ENCODE measurements around the gene DST.

DST gene

DNA sequence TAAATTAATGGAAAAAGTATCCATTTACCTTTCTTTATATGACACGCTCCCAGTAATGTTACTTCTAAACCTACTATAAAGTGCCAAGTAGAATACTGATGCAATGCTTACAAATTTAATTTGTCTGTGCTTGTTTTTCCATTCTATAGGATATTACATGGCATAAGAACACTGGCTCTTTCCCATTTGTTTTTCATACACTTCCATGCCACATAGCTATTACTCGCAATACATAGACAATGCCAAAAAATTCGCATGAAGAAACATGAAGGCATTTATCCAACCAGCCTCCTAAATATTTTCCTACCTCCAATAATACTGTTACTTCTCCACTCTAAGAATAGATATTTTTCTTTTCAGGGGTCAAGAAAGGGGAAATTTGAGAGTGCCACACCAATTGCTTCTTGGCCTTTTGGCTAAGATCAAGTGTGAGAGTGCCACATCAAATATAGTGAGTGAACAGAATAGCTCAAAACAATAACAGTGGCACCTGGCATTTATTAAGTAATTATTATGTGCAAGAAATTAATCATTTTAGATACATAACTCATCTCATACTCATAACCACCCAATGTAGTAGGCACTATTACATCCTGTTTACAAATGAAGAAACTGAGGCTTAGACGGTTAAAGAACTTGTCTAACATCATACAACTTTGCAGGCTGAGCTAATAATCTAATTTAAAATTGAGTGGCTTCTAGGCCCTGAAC is 845 bp upstream of the DST start:
- POLR2A ChIA-PET = no interaction called here
- TF ChIP-seq, protein P1, sequence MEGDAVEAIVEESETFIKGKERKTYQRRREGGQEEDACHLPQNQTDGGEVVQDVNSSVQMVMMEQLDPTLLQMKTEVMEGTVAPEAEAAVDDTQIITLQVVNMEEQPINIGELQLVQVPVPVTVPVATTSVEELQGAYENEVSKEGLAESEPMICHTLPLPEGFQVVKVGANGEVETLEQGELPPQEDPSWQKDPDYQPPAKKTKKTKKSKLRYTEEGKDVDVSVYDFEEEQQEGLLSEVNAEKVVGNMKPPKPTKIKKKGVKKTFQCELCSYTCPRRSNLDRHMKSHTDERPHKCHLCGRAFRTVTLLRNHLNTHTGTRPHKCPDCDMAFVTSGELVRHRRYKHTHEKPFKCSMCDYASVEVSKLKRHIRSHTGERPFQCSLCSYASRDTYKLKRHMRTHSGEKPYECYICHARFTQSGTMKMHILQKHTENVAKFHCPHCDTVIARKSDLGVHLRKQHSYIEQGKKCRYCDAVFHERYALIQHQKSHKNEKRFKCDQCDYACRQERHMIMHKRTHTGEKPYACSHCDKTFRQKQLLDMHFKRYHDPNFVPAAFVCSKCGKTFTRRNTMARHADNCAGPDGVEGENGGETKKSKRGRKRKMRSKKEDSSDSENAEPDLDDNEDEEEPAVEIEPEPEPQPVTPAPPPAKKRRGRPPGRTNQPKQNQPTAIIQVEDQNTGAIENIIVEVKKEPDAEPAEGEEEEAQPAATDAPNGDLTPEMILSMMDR (IDR thresholded peaks at IDR 0.05; ENCODE audit: control extremely low read depth, extremely low read depth, low read depth, missing control alignments) = no peak
- CTCF ChIA-PET = interaction anchor here (1.0 to 3.4 kb wide), 17 partner anchors 9 to 208 kb away, joined by 3 to 17 read pairs (median 4); no protein-coding TSS in a partner anchor
- DNase-seq (ENCODE audit: extremely low spot score) = no peak

DNA sequence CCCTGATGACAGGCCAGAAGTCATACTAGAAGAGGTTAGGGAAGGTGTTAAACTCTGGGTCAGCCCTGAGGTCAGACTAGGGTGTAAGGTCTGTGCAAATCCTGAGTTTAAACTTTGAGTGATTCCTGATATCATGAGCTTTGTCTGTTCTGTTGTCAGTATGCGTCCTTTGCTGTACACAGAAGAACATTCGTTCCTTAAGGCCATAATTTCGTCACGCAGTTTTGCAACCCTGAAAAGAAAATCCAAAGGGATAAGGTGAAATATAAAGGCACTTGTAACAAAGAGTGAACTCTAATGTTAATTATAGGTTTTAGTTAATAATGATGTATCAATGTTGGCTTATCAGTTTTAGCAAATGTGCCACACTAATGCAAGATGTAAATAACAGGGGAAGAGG is 2.3 kb downstream of the DST start:
- no peak for DNase-seq (ENCODE audit: extremely low spot score)
- ChIA-PET CTCF (interaction anchor here (1.0 to 5.2 kb wide), 4 partner anchors 10 to 212 kb away, joined by 3 to 39 read pairs (median 8); no protein-coding TSS in a partner anchor), POLR2A (no interaction called here)
- TF ChIP-seq, protein P1 (IDR thresholded peaks at IDR 0.05; ENCODE audit: control extremely low read depth, extremely low read depth, low read depth, missing control alignments) = no peak

GRCh38 chr6:56638760-56639159 is 3.9 kb downstream of the DST start:
- ChIA-PET POLR2A (no interaction called here), CTCF (interaction anchor here (1.2 to 5.2 kb wide), 6 partner anchors 9 to 214 kb away, joined by 4 to 39 read pairs (median 6); no protein-coding TSS in a partner anchor)
- TF ChIP-seq, protein P1 (IDR thresholded peaks at IDR 0.05; ENCODE audit: control extremely low read depth, extremely low read depth, low read depth, missing control alignments) = no peak
- DNase-seq (ENCODE audit: extremely low spot score) = no peak

- TF ChIP-seq, protein P1 (IDR thresholded peaks at IDR 0.05; ENCODE audit: control extremely low read depth, extremely low read depth, low read depth, missing control alignments) = peak; percentile 69
- DNase-seq (ENCODE audit: extremely low spot score) = peak; percentile 18
- ChIA-PET CTCF (interaction anchor here (0.6 to 5.2 kb wide), 21 partner anchors 10 to 267 kb away, joined by 3 to 39 read pairs (median 4); no protein-coding TSS in a partner anchor), POLR2A (interaction anchor here (0.6 kb wide), 1 partner anchor 213 kb away, joined by 3 read pairs; no protein-coding TSS in a partner anchor)
Observed at GRCh38 chr6:56637640-56638039, 5.0 kb downstream of the DST start.

DNA sequence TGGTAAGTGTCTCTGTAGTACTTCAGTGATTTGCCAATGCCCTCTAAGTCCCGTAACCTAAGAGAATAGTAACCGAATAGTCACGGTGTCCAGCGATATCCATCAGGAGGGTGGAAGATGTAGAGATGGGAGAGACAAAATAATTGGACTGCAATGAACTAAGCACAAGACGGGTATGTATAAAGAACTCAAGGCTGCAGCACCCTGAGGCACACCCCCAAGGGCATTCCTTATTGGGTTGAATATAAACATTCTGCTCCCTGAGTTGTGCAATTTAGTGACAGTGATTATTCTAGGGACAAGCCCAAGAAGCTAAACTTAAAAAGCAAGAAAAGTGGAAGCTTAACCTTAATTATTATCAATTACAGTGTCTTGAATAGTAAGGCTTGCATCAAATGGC is 14.6 kb downstream of the DST start:
- POLR2A ChIA-PET = no interaction called here
- TF ChIP-seq, protein P1 (IDR thresholded peaks at IDR 0.05; ENCODE audit: control extremely low read depth, extremely low read depth, low read depth, missing control alignments) = no peak
- CTCF ChIA-PET = interaction anchor here (1.1 kb wide), 1 partner anchor 15 kb away, joined by 3 read pairs; no protein-coding TSS in a partner anchor
- no peak for DNase-seq (ENCODE audit: extremely low spot score)

GRCh38 chr6:56625356-56625755 is 17.3 kb downstream of the DST start:
- no peak for DNase-seq (ENCODE audit: extremely low spot score)
- ChIA-PET POLR2A (no interaction called here), CTCF (interaction anchor here (0.8 to 4.5 kb wide), 7 partner anchors 9 to 225 kb away, joined by 3 to 23 read pairs (median 9); no protein-coding TSS in a partner anchor)
- TF ChIP-seq, protein P1 (IDR thresholded peaks at IDR 0.05; ENCODE audit: control extremely low read depth, extremely low read depth, low read depth, missing control alignments) = no peak
